ENCODE data around the gene ZNF385B.

- TF ChIP-seq CTCF (IDR thresholded peaks at IDR 0.05) = no peak
- no peak for TF ChIP-seq POLR2A (IDR thresholded peaks at IDR 0.05; ENCODE audit: low read depth)
- no peak for TF ChIP-seq POLR2AphosphoS5 (IDR thresholded peaks at IDR 0.05)
Observed at GRCh38 chr2:179454443-179455171, 406.8 kb downstream of the ZNF385B start.

All from esophagus muscularis mucosa (tissue), 3 donors.